OCI-LY3 (cell line): ENCODE measurements around the gene CIB4.

ENCODE experiments used
- EZH2phosphoT487 ChIP-seq: fragments of 200-600 bp; shearing (Covaris generic); IDR thresholded peaks from 2 replicates; pipeline ENCODE4 v1.6.1; 2018; ENCODE audit warnings: antibody characterized with exemption, mixed run types, low read depth
- TF ChIP-seq, protein P1 (sequence below): fragments of 200-600, 300-600 bp; sonication (generic); IDR thresholded peaks from 2 replicates; pipeline ENCODE4 v1.5.1; 2014; ENCODE audit warnings: antibody characterized with exemption, low read length, low read depth

DNA sequence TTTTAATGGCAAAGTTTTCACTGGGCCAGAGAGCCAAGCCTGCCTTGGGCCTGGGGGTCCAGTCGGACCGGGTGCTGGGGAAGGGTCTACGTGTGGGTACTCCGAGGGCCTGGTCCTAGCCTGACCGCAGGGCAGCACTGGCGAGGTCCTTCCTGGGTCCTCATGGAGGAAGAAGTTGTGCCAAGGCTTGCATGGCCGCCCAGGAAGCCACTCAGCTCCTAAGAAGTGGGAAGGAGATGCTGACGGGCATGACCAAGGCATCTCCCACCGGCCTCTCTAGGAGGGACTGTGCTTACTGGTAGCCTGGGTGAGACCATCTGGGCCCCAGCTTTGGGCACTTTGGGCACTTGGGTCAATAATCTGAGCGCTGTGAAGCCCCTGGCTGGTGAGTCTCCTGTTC is 22.6 kb downstream of the CIB4 start:
- TF ChIP-seq, protein P1, sequence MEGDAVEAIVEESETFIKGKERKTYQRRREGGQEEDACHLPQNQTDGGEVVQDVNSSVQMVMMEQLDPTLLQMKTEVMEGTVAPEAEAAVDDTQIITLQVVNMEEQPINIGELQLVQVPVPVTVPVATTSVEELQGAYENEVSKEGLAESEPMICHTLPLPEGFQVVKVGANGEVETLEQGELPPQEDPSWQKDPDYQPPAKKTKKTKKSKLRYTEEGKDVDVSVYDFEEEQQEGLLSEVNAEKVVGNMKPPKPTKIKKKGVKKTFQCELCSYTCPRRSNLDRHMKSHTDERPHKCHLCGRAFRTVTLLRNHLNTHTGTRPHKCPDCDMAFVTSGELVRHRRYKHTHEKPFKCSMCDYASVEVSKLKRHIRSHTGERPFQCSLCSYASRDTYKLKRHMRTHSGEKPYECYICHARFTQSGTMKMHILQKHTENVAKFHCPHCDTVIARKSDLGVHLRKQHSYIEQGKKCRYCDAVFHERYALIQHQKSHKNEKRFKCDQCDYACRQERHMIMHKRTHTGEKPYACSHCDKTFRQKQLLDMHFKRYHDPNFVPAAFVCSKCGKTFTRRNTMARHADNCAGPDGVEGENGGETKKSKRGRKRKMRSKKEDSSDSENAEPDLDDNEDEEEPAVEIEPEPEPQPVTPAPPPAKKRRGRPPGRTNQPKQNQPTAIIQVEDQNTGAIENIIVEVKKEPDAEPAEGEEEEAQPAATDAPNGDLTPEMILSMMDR: no peak
- TF ChIP-seq EZH2phosphoT487: no peak
